Effector memory CD4-positive, alpha-beta T cell (primary cell): ENCODE measurements around the gene CD37.
"Not testable (repeated sequence)": the region's sequence is repeated elsewhere in the genome, so short reads cannot be mapped to it uniquely, and the experiment has no call there.

Source experiments
- DNase-seq, 3 donors: peaks; one replicate each; pipeline ENCODE4 v3.0.0-alpha.2; 2020
- H3K27ac ChIP-seq: 2 replicates; pipeline ENCODE4 v1.7.0; 2013; ENCODE audit warnings: mild to moderate bottlenecking, low read length, moderate library complexity; ENCODE audit not compliant: insufficient read depth, poor library complexity, severe bottlenecking
- H3K27me3 ChIP-seq: replicated peaks from 2 replicates; pipeline ENCODE4 v1.7.0; 2013; ENCODE audit warnings: mild to moderate bottlenecking, low read length; ENCODE audit not compliant: insufficient read depth, control insufficient read depth, poor library complexity, severe bottlenecking
- H3K36me3 ChIP-seq: 2 replicates; pipeline ENCODE4 v1.7.0; 2013; ENCODE audit warnings: mild to moderate bottlenecking, low read length, moderate library complexity; ENCODE audit not compliant: control insufficient read depth, insufficient read depth
- H3K4me1 ChIP-seq: 2 replicates; pipeline ENCODE4 v1.7.0; 2013; ENCODE audit warnings: low read length, mild to moderate bottlenecking; ENCODE audit not compliant: control insufficient read depth, insufficient read depth, poor library complexity, severe bottlenecking
- H3K4me3 ChIP-seq: 2 replicates; pipeline ENCODE4 v1.7.0; 2013; ENCODE audit warnings: low read length, low read depth, mild to moderate bottlenecking; ENCODE audit not compliant: insufficient read depth, poor library complexity, severe bottlenecking
- H3K9me3 ChIP-seq: 2 replicates; pipeline ENCODE4 v1.7.0; 2013; ENCODE audit warnings: mild to moderate bottlenecking, low read length, moderate library complexity; ENCODE audit not compliant: control insufficient read depth

Gene CD37

DNA sequence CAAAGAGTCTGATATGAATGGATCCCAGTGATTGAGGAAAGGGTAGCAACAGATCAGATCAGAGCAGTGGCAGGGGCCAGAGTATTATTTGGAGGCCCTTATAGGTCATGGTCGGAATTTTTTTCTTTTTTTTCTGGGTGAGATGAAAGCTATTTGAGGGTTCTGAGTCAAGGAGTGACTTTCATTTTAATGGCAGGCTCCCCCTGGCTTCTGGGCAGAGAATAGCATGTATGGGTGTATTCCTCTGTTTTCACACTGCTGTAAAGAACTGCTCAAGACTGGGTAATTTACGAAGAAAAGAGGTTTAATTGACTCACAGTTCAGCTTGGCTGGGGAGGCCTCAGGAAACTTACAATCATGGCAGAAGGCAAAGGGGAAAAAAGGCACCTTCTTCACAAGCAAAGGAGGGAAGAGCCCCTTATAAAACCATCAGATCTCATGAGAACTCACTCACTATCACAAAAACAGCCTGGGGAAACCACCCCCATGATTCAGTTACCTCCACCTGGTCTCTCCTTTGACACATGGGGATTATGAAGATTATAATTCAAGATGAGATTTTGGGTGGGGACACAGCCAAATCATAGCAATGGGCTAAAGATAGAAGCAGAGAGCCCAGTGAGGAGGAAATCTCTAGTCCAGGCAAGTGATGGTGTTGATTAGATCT lies 7.2 kb upstream of the CD37 start:
- DNase-seq: peak in 1 of 3 donors; percentile 14
- Histone ChIP-seq H3K4me1 (peaks cover 6% of the 10 kb centered on the region), H3K9me3 (no peaks in the 10 kb centered on the region), H3K4me3 (no peak overlapping the region), H3K27ac (no peak overlapping the region), H3K27me3 (no peaks in the 10 kb centered on the region), H3K36me3 (no peaks in the 10 kb centered on the region)

DNA sequence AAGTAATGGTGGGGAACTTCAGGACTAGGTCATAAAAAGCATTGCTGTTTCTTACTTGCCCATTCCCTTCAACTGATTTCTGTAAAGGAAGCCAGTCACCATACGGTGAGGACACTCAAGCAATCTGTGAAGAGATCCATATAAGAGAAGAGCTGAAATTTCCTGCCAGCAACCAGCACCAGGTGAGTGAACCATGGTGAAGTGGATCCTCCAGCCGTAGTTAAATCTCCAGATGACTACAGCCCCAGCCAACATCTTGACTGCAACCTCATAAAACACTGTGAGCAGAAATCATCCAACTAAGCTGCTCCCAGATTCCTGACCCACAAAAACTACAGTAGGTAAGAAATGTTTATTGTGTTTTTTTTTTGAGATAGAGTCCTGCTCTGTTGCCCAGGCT lies 6.5 kb upstream of the CD37 start:
- H3K27ac ChIP-seq: no peak overlapping the region
- H3K9me3 ChIP-seq: no peaks in the 10 kb centered on the region
- peaks cover 13% of the 10 kb centered on the region for H3K4me1 ChIP-seq
- H3K4me3 ChIP-seq: no peak overlapping the region
- H3K36me3 ChIP-seq: no peaks in the 10 kb centered on the region
- DNase-seq: no peak
- no peaks in the 10 kb centered on the region for H3K27me3 ChIP-seq

DNA sequence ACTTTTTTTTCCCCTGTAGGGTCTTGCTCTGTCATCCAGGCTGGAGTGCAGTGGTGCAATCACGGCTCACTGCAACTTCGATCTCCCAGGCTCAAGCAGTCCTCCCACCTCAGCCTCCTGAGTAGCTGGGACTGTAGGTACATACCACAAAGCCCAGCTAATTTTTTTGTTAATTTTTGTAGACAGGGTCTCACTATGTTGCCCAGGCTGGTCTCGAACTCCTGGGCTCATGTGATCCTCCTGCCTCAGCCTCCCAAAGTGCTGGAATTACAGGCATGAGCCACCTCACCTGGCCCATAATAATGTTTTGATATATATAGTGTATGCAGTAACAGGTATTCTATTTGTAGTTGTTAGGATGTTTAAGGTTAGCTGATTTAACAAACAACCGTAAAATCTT lies 4.0 kb upstream of the CD37 start:
- not testable (repeated sequence) for H3K4me3 ChIP-seq

DNA sequence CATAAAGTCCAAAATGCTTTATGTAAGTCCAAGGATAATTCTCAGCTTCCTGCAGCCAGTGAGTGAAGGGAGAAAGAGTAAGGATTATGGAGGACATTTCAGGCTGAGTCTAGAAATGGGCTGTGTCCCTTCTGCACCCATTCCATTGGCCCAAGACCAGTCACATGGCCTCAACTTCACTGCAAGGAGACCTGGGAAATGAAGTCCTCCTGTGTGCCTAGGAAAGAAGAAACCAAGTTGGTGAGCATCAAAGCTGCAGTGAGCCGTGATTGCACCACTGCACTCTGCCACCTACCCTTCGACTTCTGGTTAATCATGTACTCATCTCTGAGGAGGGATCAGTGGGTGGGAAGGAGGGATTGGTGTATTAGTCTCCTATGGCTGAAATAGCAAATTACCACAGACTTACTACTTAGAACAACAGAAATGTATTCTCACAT lies 3.6 kb upstream of the CD37 start:
- Histone ChIP-seq H3K36me3 (no peaks in the 10 kb centered on the region), H3K27ac (peak overlapping the region; percentile 7)

More for the DNA sequence above, 4.0 kb upstream of the CD37 start:
- not testable (repeated sequence) for H3K27me3 ChIP-seq, H3K36me3 ChIP-seq, H3K9me3 ChIP-seq, H3K27ac ChIP-seq, DNase-seq
- peaks cover 29% of the 10 kb centered on the region for H3K4me1 ChIP-seq

DNA sequence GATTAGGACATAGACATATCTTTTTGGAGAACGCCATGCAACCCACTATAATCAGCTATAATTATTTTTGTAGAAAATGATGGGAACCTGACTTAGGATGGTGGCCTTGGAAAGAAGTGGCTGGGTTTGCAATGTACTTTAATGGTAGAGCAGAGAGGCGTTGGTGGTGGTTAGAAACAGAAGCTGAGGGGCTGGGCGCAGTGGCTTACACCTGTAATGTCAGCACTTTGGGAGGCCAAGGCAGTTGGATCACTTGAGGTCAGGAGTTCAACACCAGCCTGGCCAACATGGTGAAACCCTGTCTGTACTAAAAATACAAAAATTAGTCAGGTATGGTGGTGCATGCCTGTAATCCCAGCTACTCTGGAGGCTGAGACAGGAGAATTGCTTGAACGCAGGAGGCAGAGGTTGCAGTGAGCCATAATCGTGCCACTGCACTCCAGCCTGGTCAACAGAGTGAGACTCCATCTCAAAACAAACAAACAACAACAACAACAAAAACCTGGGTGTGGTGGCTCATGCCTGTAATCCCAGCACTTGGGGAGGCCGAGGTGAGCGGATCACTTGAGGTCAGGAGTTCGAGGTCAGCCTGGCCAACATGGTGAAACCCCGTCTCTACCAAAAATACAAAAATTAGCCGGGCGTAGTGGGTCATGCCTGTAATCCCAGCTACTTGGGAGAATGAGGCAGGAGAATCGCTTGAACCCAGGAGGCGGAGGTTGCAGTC lies 2.4 kb upstream of the CD37 start:
- Histone ChIP-seq H3K4me3 (peak overlapping the region; percentile 39), H3K27ac (peak overlapping the region; percentile 75), H3K4me1 (peaks cover 39% of the 10 kb centered on the region)
- H3K27me3 ChIP-seq, H3K36me3 ChIP-seq, H3K9me3 ChIP-seq, DNase-seq: not testable (repeated sequence)

More for the DNA sequence above, 3.6 kb upstream of the CD37 start:
- Histone ChIP-seq H3K27me3 (no peaks in the 10 kb centered on the region), H3K4me3 (no peak overlapping the region), H3K4me1 (peaks cover 34% of the 10 kb centered on the region), H3K9me3 (no peaks in the 10 kb centered on the region)
- peak; percentile 32 to 49 (median 39) for DNase-seq

DNA sequence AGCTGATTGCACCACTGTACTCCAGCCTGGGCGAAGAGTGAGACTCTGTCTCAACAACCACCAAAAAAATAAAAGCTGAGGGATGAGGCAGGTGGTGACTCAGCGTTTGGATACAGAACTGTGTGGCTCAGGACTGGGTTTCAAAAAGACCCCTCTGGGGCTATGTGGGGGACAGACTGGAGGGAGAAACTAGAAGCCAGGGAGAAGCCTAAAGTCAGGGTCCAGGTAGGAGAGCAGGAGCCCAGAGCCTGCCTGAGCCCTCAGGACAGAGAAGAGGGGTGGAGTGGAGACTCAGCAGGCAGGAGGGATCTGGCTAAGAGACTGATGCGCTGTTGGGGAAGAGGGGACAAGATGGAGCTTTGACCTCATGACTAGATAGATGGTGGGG lies 1.8 kb upstream of the CD37 start:
- peak overlapping the region; percentile 75 for H3K27ac ChIP-seq
- H3K4me3 ChIP-seq: peak overlapping the region; percentile 39
- H3K4me1 ChIP-seq: peaks cover 43% of the 10 kb centered on the region
- H3K27me3 ChIP-seq: no peaks in the 10 kb centered on the region
- H3K36me3 ChIP-seq: peaks cover 12% of the 10 kb centered on the region
- H3K9me3 ChIP-seq: no peaks in the 10 kb centered on the region
- DNase-seq: no peak

DNA sequence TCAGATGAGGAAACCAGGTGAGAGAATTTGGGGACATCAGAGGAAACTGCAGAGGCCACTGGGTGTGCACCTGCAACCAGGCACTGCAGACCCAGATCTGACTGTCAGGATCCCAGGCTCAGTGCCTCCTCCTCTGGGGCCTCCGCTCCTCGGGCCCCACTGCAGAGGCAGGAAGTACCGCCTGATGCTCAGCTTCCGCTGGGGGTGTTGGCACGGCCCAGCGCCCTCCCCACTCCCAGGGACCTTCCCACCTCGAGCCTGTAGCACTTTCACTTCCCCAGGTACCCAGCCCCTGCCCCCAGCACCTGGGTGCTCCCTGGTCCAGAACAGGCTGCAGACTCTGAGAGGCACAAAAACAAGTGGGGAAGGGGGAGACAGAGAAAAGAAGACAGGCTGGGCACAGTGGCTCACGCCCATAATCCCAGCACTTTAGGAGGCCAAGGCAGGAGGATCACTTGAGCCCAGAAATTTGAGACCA lies 1.4 kb upstream of the CD37 start:
- peaks cover 43% of the 10 kb centered on the region for H3K4me1 ChIP-seq

DNA sequence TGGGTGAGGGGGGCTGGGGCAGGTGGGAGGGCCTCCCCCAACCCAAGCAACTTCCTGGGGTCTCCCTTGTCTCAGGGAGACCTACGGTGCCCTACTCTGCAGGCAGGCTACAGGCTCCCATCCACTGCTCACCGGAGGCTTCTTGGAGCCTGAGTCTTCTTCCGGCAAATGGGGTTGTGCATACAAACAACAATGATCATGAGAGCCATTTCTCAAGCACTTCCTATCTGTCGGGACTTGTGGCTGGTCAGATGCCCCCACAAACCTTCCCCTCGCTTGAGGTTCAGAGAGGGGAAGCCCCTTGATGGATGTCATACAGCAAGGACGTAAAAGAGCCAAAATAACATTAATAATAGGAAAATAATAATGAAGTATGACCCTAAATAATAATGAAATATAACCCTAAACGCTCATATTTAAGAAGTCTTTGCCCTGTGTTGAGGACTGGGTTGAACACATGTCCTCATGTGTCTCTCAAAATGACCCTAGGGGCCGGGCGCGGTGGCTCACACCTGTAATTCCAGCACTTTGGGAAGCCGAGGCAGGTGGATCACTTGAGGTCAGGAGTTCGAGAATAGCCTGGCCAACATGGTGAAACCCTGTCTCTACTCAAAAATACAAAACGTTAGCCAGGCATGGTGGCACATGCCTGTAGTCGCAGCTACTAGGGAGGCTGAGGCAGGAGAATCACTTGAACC lies 727 bp downstream of the CD37 start:
- H3K9me3 ChIP-seq: no peaks in the 10 kb centered on the region
- peaks cover 43% of the 10 kb centered on the region for H3K4me1 ChIP-seq
- peaks cover 35% of the 10 kb centered on the region for H3K36me3 ChIP-seq
- peak overlapping the region; percentile 75 for H3K27ac ChIP-seq
- H3K27me3 ChIP-seq: no peaks in the 10 kb centered on the region
- DNase-seq: no peak
- H3K4me3 ChIP-seq: peak overlapping the region; percentile 63

More for the DNA sequence above, 1.4 kb upstream of the CD37 start:
- Histone ChIP-seq H3K9me3 (no peaks in the 10 kb centered on the region), H3K27ac (peak overlapping the region; percentile 75), H3K4me3 (peak overlapping the region; percentile 39), H3K27me3 (no peaks in the 10 kb centered on the region), H3K36me3 (peaks cover 17% of the 10 kb centered on the region)
- peak; percentile 41 to 59 (median 54) for DNase-seq

DNA sequence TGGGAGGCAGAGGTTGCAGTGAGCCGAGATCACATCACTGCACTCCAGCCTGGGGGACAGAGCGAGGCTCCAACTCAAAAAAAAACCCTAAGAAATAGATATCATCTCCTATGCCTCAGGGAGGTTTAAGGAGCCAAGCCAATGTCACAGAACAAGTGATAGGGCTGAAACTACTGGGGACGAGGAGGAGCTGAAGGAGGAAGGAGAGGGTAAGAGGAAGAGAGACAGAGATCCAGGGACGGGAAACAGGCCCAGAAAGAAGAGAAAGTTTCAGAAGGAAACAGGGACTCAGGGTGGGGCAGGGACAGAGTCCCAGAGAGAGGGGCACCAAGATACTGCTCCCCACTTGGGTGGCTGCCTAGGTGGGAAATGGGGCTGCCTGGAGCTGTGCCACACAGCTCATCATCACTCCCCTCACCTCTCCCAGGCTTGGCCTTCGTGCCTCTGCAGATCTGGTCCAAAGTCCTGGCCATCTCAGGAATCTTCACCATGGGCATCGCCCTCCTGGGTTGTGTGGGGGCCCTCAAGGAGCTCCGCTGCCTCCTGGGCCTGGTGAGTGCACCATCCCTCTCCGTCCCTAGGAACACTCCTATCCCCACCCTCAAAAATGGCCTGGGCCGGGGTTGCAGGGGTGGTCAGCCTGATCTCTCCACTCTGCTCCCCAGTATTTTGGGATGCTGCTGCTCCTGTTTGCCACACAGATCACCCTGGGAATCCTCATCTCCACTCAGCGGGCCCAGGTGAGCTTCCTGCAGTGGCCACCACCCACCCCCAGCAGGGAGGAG lies 1.5 kb downstream of the CD37 start:
- H3K4me3 ChIP-seq: no peak overlapping the region
- H3K9me3 ChIP-seq: no peaks in the 10 kb centered on the region
- no peaks in the 10 kb centered on the region for H3K27me3 ChIP-seq
- DNase-seq: no peak
- H3K36me3 ChIP-seq: peaks cover 41% of the 10 kb centered on the region
- peaks cover 43% of the 10 kb centered on the region for H3K4me1 ChIP-seq
- peak overlapping the region; percentile 75 for H3K27ac ChIP-seq
